Right atrium auricular region (tissue), 2 donors: Measurements from ENCODE around the gene UBAP1L. TPM values are rescaled to one million over a fixed set of nuclear protein-coding genes. Genes with fewer than 3 reads are reported as not detected.

Source experiments
- DNase-seq: peaks from one replicate; pipeline ENCODE4 v3.0.0-alpha.2; 2019; ENCODE audit warnings: low spot score
- H3K27ac ChIP-seq, 2 donors: fragments of 200-600 bp; sonication (generic); 1 replicate in 1 of 2; 2 replicates in 1 of 2; pipeline ENCODE4 v1.5.1; 2016 to 2019
- H3K27me3 ChIP-seq, 2 donors: fragments of 200-600 bp; sonication (generic); one replicate each; pipeline versions ENCODE4 v1.5.1 to v1.6.0; 2017 to 2019
- H3K36me3 ChIP-seq: fragments of 200-600 bp; sonication (generic); one replicate; pipeline ENCODE4 v1.5.1; 2016
- H3K4me1 ChIP-seq, 2 donors: fragments of 200-600 bp; sonication (generic); one replicate each; pipeline versions ENCODE4 v1.5.1 to v1.6.0; 2017 to 2019
- H3K4me3 ChIP-seq, 2 donors: fragments of 200-600 bp; sonication (generic); 1 replicate in 1 of 2; 2 replicates in 1 of 2; pipeline ENCODE4 v1.5.1; 2017 to 2019; ENCODE audit warnings: mild to moderate bottlenecking in 1 of 2, moderate library complexity in 1 of 2
- H3K9me3 ChIP-seq, 2 donors: fragments of 200-600 bp; sonication (generic); one replicate each; pipeline ENCODE4 v1.5.1; 2019
- CTCF ChIP-seq, 2 donors: fragments of 200-600 bp; sonication (generic); IDR thresholded peaks; one replicate each; pipeline ENCODE4 v1.5.1; 2019; ENCODE audit warnings: antibody characterized with exemption in 2 of 2
- total RNA-seq, 2 donors: library from RNA; depleted of rRNA; stranded (reverse); fragments of >200 nt; gene quantifications; one replicate each; pipeline ENCODE4 v1.1.0, GENCODE V29; 2016

The UBAP1L gene
- total RNA-seq, 2 donors from 2014 or later, result 0.48 to 1.1 TPM

DNA sequence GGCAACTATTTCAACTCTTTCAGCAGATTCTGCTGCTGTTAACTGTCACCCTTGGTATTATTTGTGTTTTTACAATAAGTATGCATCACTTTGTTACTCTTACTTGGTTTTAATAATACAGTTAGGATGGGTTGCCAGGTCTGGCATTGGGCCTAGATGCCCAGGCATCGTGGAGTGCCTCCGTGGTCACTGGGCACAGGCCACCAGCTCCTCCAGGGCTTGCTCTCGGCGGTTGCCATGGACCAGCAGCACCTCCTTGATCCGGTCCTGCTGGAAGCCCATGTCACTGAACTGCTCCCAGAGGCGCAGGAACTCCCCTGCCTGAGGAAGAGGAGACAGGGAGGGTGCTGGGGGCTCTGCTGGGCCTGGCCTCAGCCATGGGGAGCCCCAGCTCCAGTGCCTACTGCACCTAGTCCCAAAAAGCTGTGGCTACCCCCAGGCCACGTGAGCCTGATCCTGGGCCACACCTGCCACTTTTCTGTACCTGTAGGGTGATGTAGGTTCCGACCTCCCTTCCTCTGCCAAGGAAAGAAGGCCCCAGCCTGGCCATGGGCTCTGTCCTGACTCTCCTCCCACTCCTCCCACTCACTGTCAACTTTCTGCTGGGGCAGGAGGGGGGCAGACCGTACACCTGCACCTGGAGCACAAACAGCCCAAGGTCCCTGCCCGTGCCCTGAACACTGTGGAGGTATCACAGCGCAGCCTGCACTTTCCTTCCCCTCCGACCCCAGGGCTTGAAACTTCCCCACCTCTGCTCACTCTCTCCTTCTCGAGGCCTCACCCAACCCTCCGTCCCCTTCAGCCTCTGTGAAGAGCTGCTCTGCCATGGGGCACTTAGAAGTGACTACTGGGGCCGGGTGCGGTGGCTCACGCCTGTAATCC is 21.8 kb downstream of the UBAP1L start:
- TF ChIP-seq CTCF (IDR thresholded peaks at IDR 0.05), result no peak
- H3K4me1 ChIP-seq, result peaks cover 0 to 44% of the 10 kb centered on the region in 2 donors

DNA sequence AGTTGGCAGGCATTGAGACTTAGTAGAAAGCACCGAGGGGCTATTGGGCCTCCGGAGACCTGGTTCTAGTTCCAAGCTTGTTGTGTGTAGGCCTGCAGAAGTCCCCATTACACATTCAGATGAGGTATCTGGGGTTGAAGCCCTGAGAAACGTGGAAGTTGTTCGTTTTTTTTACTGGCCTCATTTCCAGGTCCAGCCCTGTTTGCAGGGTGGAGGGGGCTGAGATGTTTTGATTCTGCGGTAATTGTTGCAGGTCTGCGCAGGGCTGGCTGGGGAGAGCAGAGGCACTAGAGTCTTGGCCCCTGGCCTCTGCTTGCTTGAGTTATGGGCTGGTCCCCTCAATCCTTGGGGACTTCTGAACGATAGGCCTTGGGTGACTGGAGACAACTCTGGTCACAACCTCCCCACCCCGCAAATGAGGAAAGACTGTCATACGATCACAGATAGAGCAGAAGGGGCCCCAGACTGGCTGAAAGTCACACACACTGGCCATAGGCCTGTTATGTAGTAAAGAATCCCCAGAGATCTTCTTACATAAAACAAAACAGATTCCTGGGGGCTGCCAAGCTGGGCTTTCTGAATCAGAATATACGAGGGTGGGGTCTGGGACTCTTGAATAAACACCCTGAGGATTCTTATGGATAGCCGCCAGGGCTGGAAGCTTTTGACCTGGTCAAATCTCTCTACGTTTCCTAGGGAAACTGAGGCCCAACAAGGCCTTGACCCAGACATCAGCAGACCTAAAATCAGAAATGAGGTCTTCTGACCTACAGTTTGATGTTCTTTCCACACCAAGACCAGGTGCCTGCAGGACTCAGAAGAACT is 22.8 kb downstream of the UBAP1L start:
- no peak overlapping the region for H3K4me3 ChIP-seq
- peaks cover 0 to 54% of the 10 kb centered on the region in 2 donors for H3K4me1 ChIP-seq
- TF ChIP-seq CTCF (IDR thresholded peaks at IDR 0.05), result no peak
- H3K9me3 ChIP-seq, result no peaks in the 10 kb centered on the region
- no peaks in the 10 kb centered on the region for H3K27me3 ChIP-seq
- peak overlapping the region in 1 of 2 donors; percentile 19 for H3K27ac ChIP-seq
- H3K36me3 ChIP-seq, result no peaks in the 10 kb centered on the region
- DNase-seq, result no peak

More for the DNA sequence above, 21.8 kb downstream of the UBAP1L start:
- peaks cover 7% of the 10 kb centered on the region for H3K36me3 ChIP-seq
- no peak for DNase-seq
- no peak overlapping the region for H3K27ac ChIP-seq
- H3K4me3 ChIP-seq, result no peak overlapping the region
- no peaks in the 10 kb centered on the region for H3K27me3 ChIP-seq
- H3K9me3 ChIP-seq, result no peaks in the 10 kb centered on the region

GRCh38 chr15:65089206-65089824 is 25.7 kb downstream of the UBAP1L start:
- no peaks in the 10 kb centered on the region for H3K9me3 ChIP-seq
- peaks cover 0 to 71% of the 10 kb centered on the region in 2 donors for H3K4me1 ChIP-seq
- H3K27me3 ChIP-seq, result no peaks in the 10 kb centered on the region
- TF ChIP-seq CTCF (IDR thresholded peaks at IDR 0.05), result no peak
- DNase-seq, result no peak
- H3K27ac ChIP-seq, result peak overlapping the region; percentile 80 to 98
- H3K36me3 ChIP-seq, result no peaks in the 10 kb centered on the region
- H3K4me3 ChIP-seq, result no peak overlapping the region

- Histone ChIP-seq H3K9me3 (no peaks in the 10 kb centered on the region), H3K4me1 (peaks cover 0 to 72% of the 10 kb centered on the region in 2 donors), H3K27me3 (no peaks in the 10 kb centered on the region), H3K36me3 (no peaks in the 10 kb centered on the region), H3K27ac (peak overlapping the region; percentile 80 to 98), H3K4me3 (no peak overlapping the region)
- no peak for TF ChIP-seq CTCF (IDR thresholded peaks at IDR 0.05)
- DNase-seq, result no peak
Observed at GRCh38 chr15:65088643-65089021, 26.4 kb downstream of the UBAP1L start.

DNA sequence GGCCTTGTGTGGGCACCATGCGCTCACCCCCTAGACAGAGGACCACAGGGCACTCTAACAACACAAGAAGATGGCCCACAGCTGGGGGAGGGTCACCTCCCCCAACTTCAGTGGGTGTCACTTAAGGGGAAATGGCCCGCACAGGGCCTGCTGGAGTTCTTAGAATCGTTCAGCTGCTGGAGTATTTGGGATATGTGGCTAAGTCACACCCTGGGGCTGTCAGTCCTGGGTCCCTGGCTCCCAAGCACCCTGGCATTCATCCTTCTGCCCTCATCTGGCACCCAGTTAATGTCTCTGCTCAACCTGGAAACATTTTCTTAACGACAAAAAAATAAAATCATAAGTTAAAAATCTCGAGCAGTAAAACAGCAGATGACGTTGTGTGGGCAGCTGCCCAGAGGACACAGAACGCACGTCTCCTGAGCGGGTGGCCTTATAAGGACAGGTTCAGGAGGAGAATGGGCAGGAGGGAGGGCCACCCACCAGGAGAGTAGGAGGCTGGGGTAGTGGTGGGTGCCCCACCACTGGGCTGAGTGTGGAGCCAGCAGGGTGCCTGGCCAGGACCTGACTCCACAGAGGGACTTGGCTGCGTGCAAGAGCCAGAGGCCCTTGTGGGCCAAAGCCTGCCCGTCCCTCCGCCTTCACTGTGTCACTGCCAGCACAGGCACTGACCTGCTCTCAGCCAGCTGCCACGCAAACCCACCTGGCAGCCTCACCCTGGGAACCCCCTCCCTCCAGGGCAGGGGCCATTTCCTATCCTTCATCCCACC is 26.9 kb downstream of the UBAP1L start:
- H3K4me3 ChIP-seq, result no peak overlapping the region
- no peak for TF ChIP-seq CTCF (IDR thresholded peaks at IDR 0.05)
- H3K36me3 ChIP-seq, result no peaks in the 10 kb centered on the region
- DNase-seq, result peak; percentile 77
- H3K9me3 ChIP-seq, result no peaks in the 10 kb centered on the region
- H3K4me1 ChIP-seq, result peaks cover 0 to 74% of the 10 kb centered on the region in 2 donors
- H3K27me3 ChIP-seq, result no peaks in the 10 kb centered on the region
- H3K27ac ChIP-seq, result peak overlapping the region; percentile 80 to 98
